H1 (cell line): Measurements from ENCODE around the gene CD8B2. TPM values are rescaled to one million over a fixed set of nuclear protein-coding genes. Genes with fewer than 3 reads are reported as not detected.

Source experiments
- ASH2L ChIP-seq: fragments of 200-600, 300-600 bp; sonication (generic); IDR thresholded peaks from one replicate; pipeline ENCODE4 v1.7.1; 2017; ENCODE audit warnings: low read length
- CHD2 ChIP-seq: IDR thresholded peaks from 2 replicates; pipeline ENCODE4 v1.6.1; 2012; ENCODE audit warnings: low read length, improper control_type of control experiment
- CHD7 ChIP-seq: fragments of 300-600 bp; sonication (generic); IDR thresholded peaks from 2 replicates; pipeline ENCODE4 v1.7.1; 2012; ENCODE audit warnings: low read length, moderate library complexity, mild to moderate bottlenecking, inconsistent platforms; ENCODE audit not compliant: insufficient replicate concordance
- EZH2 ChIP-seq: fragments of 200-600 bp; sonication (generic); IDR thresholded peaks from 2 replicates; pipeline ENCODE4 v1.7.1; 2012; ENCODE audit warnings: low read depth, mild to moderate bottlenecking, moderate library complexity, low read length, inconsistent platforms; ENCODE audit not compliant: severe bottlenecking
- MAFK ChIP-seq: IDR thresholded peaks from 2 replicates; pipeline ENCODE4 v1.6.1; 2012; ENCODE audit warnings: low read depth, mild to moderate bottlenecking, improper control_type of control experiment, low read length
- POU5F1 ChIP-seq: IDR thresholded peaks from 2 replicates; pipeline ENCODE4 v1.6.1; 2011; ENCODE audit warnings: low read depth, mild to moderate bottlenecking, low read length, moderate library complexity
- SP2 ChIP-seq: IDR thresholded peaks from 2 replicates; pipeline ENCODE4 v1.6.1; 2012; ENCODE audit warnings: mild to moderate bottlenecking, low read length, inconsistent platforms
- SP4 ChIP-seq: IDR thresholded peaks from 2 replicates; pipeline ENCODE4 v1.6.1; 2012; ENCODE audit warnings: low read length, inconsistent platforms
- TBP ChIP-seq: IDR thresholded peaks from 2 replicates; pipeline ENCODE4 v1.6.1; 2011; ENCODE audit warnings: low read depth, low read length, improper control_type of control experiment
- USF2 ChIP-seq: IDR thresholded peaks from 2 replicates; pipeline ENCODE4 v1.6.1; 2011; ENCODE audit warnings: low read length, improper control_type of control experiment
- polyA plus RNA-seq, 7 experiments: library from polyadenylated mRNA; depleted of rRNA in 3 of 7; stranded (reverse) in 5 of 7; unstranded in 2 of 7; fragments of >200 nt in 5 of 7; fragments of 200-250 nt in 2 of 7; gene quantifications; 1 replicate in 5 of 7; 2 replicates in 1 of 7; 4 replicates in 1 of 7; pipeline versions ENCODE4 v1.2.1 to v1.2.3, GENCODE V29; 2011 to 2013; ENCODE audit warnings: missing spikeins in 2 of 7, mixed read lengths in 2 of 7
- total RNA-seq: library from RNA; stranded (reverse); fragmentation: NEBNext Ultra II Directional; extraction: Animal tissue kit (Norgen Biotek cat#: 25700); gene quantifications from 2 replicates; pipeline ENCODE4 v1.2.1, GENCODE V29; 2021

CD8B2 gene
- total and polyA plus RNA-seq, 2 of the 8 experiments (the other 6 are each of a cell fraction or from before 2014, with no cell fraction given), result 0.03 TPM; not detected in 1

DNA sequence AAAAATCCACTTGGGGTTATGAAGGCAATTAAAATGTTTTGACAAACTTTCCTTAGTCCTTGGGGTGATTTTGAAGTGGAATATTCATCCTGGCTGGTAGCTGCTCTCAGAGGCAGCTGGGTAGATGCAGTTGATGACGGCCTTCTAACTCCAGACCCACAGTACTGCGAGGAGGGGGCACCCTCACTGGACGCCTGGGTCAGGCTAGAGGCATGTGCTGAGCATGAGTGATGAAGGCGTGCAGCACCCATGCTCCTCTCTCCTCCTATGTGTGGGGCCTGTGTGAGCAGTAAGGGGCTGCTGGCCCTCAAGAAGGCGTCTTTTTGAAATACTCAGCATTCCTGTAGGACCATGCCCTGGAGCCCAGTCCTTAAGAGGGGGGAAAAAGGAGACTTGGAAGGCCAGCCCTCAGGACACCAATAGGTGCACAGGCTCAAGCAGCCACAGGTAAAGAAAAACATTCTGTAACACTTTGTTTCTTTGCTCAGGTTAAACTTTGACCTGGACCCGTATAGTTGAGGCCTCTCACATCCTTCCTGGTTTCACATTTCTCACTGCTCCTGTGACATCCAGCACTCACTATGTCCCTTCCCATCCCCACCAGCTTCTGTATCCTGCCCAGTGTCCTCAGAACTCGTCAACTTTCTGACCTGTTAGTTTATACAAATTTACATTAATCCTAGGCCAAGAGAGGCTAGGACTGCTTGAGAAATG is 64.4 kb downstream of the CD8B2 start (continued):
- TF ChIP-seq CHD7, result no peak
- TF ChIP-seq SP2, result no peak
- no peak for TF ChIP-seq MAFK
- no peak for TF ChIP-seq EZH2
- TF ChIP-seq ASH2L, result no peak
- no peak for TF ChIP-seq CHD2
- no peak for TF ChIP-seq POU5F1
- no peak for TF ChIP-seq TBP
- TF ChIP-seq USF2, result no peak
- TF ChIP-seq SP4, result no peak
